ENCODE results near the gene GFM2.
"Not testable (repeated sequence)": the region's sequence is repeated elsewhere in the genome, so short reads cannot be mapped to it uniquely, and the experiment has no call there.

Gene GFM2

DNA sequence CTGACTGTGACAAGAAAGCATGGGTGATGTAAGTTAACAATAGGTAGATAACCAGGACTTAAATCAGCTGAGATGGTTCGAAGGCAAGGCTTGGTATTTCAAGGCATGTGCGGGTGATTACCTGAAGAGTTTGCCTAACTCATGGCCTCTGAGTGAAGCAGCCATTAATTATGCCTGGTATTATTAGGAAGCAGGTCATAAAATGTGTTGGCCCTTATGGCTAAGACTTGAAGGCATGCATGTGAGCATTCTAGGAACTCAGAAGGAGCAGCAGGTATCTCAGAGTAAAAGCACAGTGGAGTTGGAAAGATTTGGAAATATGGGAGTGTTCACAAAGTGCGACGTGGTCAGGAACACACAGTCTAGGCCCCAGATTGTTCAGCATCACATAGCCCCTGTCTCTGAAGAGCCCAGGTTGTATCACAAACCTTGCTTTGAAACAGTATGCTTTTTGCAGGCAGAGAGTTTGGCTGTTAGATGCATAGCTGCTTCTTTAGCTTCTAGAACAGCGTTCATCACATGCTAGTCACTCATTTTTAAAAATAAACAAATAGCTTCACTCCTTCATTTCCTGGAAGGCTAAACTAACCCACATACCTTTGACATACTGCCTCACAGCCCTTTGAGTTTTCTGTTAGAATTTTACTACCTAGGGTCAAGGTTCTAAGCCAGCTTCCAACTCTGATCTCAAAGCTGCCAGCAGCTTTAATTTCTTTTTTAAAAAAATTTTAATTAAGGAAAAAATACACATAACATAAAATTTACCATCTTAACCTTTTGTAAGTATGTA is 79.8 kb downstream of the GFM2 start:
- DNase-seq, result no peak

- DNase-seq, result no peak
Observed at GRCh38 chr5:74685979-74686631, 80.8 kb downstream of the GFM2 start.

DNA sequence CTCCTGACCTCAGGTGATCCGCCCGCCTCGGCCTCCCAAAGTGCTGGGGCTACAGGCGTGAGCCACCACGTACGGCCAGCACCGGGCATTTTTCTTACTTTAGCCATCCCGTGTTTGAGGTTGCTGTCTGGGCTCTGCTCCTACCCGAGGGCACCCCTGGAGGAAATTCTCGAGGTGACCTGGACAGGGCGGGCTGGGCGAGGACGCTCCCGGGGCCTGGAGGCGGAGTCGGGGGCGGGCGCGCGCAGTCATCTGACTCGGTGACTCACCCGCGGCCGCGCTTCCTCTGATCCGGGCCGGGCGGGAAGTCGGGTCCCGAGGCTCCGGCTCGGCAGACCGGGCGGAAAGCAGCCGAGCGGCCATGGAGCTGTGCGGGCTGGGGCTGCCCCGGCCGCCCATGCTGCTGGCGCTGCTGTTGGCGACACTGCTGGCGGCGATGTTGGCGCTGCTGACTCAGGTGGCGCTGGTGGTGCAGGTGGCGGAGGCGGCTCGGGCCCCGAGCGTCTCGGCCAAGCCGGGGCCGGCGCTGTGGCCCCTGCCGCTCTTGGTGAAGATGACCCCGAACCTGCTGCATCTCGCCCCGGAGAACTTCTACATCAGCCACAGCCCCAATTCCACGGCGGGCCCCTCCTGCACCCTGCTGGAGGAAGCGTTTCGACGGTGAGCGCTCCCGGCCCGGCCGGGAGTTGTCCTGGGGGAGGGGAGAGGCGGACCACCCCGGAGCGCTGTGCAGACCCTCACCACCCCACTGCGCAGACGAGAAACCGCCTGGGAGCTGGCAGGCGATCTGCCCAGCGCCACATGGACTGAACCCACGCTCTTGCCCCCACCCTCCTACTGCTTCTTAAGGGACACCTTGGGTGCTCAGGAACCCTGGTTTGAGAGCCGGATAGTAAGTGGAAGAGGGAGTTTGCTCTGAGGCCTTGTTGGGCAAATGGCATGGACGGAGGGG is 81.7 kb downstream of the GFM2 start, which contains the start of gene HEXB:
Gene HEXB (plus strand): TSS at position 334 of the 952 bp plus-strand sequence. CDS start 28 bp downstream, at position 362.
- DNase-seq, result peak; percentile 79

- no peak for DNase-seq
Observed at GRCh38 chr5:74679966-74680365, 87.0 kb downstream of the GFM2 start.

- not testable (repeated sequence) for DNase-seq
Observed at GRCh38 chr5:74679300-74679699, 87.6 kb downstream of the GFM2 start.

DNA sequence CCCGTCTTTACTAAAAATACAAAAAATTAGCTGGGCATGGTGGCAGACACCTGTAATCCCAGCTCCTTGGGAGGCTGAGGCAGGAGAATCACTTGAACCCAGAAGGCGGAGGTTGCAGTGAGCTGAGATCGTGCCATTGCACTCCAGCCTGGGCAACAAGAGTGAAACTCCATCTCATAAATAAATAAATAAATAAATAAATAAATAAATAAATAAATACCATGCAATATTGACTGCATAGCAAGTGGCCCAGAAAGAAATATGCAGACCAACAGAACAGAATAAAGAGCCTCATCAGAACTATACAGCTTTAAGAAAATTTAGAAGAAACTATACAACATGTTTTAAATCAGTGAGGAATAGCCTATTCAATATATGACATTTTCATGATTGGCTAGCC is 88.8 kb downstream of the GFM2 start:
- DNase-seq, result not testable (repeated sequence)

GRCh38 chr5:74676466-74676865 is 90.5 kb downstream of the GFM2 start:
- not testable (repeated sequence) for DNase-seq

DNA sequence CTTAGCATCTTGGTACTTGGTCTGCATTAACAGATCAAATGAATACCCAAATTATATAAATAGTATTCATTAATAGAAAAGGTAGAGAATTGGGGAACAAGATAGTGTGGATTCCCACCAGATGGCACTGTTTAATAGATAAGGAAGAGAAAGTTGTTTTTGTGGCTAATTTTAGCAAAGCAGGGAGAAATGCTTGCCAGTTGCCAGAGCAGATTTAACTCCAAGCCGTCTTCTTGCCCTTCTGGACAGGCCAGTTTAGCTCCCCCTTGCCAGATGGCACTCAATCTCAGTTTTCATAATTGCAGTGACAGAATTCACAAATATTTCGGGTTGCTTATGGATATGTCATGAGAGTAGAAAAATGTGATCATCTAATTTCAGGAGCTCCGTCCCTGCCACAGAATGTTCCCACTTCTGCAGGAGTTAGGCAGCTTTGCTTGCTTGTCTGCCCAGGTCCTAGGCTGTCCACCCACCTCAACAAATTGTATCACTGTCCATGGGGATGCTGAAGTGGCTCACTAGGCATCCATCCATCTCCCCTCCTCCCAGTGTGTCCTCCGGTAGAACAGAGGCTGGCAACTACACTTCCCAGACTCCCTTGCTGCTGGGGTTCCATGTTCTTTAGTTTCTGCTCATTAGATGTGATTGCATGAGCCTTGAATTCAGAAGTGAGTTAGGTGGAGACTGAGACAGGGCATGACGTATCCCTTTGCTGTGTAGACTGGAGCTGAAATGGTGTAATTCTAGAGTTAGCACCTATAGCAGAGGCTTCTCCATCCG is 93.7 kb downstream of the GFM2 start:
- peak; percentile 14 for DNase-seq

DNA sequence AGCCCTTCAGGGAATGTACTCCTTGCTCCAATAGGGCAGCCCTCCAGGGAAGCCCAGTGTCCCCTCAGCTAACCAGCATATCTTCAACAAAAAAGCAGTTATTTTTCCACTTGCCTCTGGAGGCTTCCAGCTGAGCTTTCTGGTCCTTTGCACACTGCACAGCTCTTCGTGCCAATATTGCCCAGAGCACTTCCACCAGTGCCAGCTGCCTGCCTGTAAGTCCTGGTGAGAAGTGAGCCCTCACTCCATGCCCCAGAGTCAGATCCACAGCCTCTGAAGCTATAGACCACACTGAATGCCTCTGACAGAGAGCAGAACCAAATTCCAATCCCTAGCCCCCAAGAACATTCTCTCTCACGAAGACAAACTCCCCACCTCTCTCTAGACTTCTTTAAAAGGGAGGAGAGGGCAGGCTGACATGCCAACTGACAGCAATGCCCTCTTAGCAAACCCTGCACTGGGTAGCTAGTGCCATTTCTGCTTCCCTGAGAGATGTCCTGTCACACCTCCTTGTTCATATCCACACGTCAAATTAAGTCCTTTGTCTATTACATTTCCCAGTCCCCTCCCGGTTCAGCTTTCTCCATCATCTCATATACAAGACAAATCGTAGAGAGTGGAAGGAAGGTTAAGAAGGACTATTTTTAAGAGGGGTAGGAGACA is 94.6 kb downstream of the GFM2 start:
- no peak for DNase-seq

Data from CD4-positive, alpha-beta T cell treated with Interleukin-4 for 4 hours (primary cell).